SHP77 (cell line): ENCODE measurements around the gene WDR81.
"Not testable (repeated sequence)": the region's sequence is repeated elsewhere in the genome, so short reads cannot be mapped to it uniquely, and the experiment has no call there.

Source experiments
- DNase-seq, 2 experiments: peaks; one replicate each; lab custom pipeline; 2025; lab: John Stamatoyannopoulos, UW

WDR81 gene

GRCh38 chr17:1713160-1713877 lies 11.2 kb upstream of the WDR81 start:
- DNase-seq, result no peak

- peak; percentile 47 to 85 for DNase-seq
These were observed 10.6 kb upstream of the WDR81 start for GRCh38 chr17:1713878-1714426.

GRCh38 chr17:1714427-1714979 lies 10.0 kb upstream of the WDR81 start:
- DNase-seq, result peak; percentile 59 to 92

GRCh38 chr17:1714980-1715802 lies 9.3 kb upstream of the WDR81 start:
- peak; percentile 35 to 69 for DNase-seq

GRCh38 chr17:1715803-1716075 lies 8.8 kb upstream of the WDR81 start:
- DNase-seq, result no peak

GRCh38 chr17:1716076-1716911 lies 8.2 kb upstream of the WDR81 start:
- peak; percentile 100 for DNase-seq

- DNase-seq, result peak; percentile 100
These were observed 7.4 kb upstream of the WDR81 start for GRCh38 chr17:1716912-1717695.

GRCh38 chr17:1718362-1719165 lies 5.9 kb upstream of the WDR81 start:
- DNase-seq, result no peak

- DNase-seq, result peak; percentile 60 to 72
These were observed 3.6 kb upstream of the WDR81 start for GRCh38 chr17:1720856-1721386.

GRCh38 chr17:1722022-1722421 lies 2.5 kb upstream of the WDR81 start:
- DNase-seq, result not testable (repeated sequence)

- peak in 1 of 2 experiments; percentile 49 for DNase-seq
These were observed 551 bp downstream of the WDR81 start for GRCh38 chr17:1724869-1725641.

- DNase-seq, result no peak
These were observed 1.4 kb downstream of the WDR81 start for GRCh38 chr17:1725642-1726511.

- no peak for DNase-seq
These were observed 2.2 kb downstream of the WDR81 start for GRCh38 chr17:1726626-1727257.

- no peak for DNase-seq
These were observed 2.8 kb downstream of the WDR81 start for GRCh38 chr17:1727258-1727789.

GRCh38 chr17:1727876-1728630 lies 3.5 kb downstream of the WDR81 start:
- no peak for DNase-seq

GRCh38 chr17:1729966-1730325 lies 5.4 kb downstream of the WDR81 start:
- DNase-seq, result no peak
